GM20000 (cell line): ENCODE measurements around the gene KRT4.

Experiments
- DNase-seq: peaks from one replicate; pipeline ENCODE4 v3.0.0; 2012; ENCODE audit warnings: low spot score
- CTCF ChIP-seq: IDR thresholded peaks from 2 replicates; pipeline ENCODE4 v1.5.1; 2012; ENCODE audit warnings: mild to moderate bottlenecking, control low read depth; ENCODE audit errors: extremely low read depth, missing control alignments

KRT4 gene

GRCh38 chr12:52844386-52844785 lies 30.5 kb upstream of the KRT4 start:
- TF ChIP-seq CTCF, result no peak

GRCh38 chr12:52839436-52840105 lies 25.7 kb upstream of the KRT4 start:
- DNase-seq, result no peak
- no peak for TF ChIP-seq CTCF

More at GRCh38 chr12:52844386-52844785, 30.5 kb upstream of the KRT4 start:
- DNase-seq, result no peak

GRCh38 chr12:52838609-52839435 lies 24.9 kb upstream of the KRT4 start:
- TF ChIP-seq CTCF, result no peak
- no peak for DNase-seq

GRCh38 chr12:52837781-52838608 lies 24.1 kb upstream of the KRT4 start:
- no peak for TF ChIP-seq CTCF
- DNase-seq, result no peak

- no peak for TF ChIP-seq CTCF
Measured at GRCh38 chr12:52837413-52837741, 23.5 kb upstream of the KRT4 start.

GRCh38 chr12:52836491-52837412 lies 22.8 kb upstream of the KRT4 start:
- DNase-seq, result no peak
- TF ChIP-seq CTCF, result no peak

More at GRCh38 chr12:52837413-52837741, 23.5 kb upstream of the KRT4 start:
- no peak for DNase-seq
